HG03045 (cell line): ENCODE results near the gene MRPS17.

Experiments used
- ATAC-seq: cut with Tn5 transposase; IDR thresholded peaks from one replicate; pipeline ENCODE4 v1.9.1; 2021; ENCODE audit warnings: mild to moderate bottlenecking, moderate library complexity; ENCODE audit not compliant: unreplicated experiment

Gene MRPS17

GRCh38 chr7:55970561-55970960 is 18.9 kb downstream of the MRPS17 start:
- ATAC-seq, result no peak

- no peak for ATAC-seq
Measured at GRCh38 chr7:55970978-55971377, 19.3 kb downstream of the MRPS17 start.

- ATAC-seq, result no peak
Measured at GRCh38 chr7:55973747-55974250, 22.1 kb downstream of the MRPS17 start.

- no peak for ATAC-seq
Measured at GRCh38 chr7:55975988-55976633, 24.4 kb downstream of the MRPS17 start.

- ATAC-seq, result no peak
Measured at GRCh38 chr7:55977831-55978230, 26.2 kb downstream of the MRPS17 start.

GRCh38 chr7:55980266-55980665 is 28.6 kb downstream of the MRPS17 start:
- ATAC-seq, result no peak

GRCh38 chr7:55983537-55983936 is 31.9 kb downstream of the MRPS17 start:
- ATAC-seq, result no peak

- ATAC-seq, result no peak
Measured at GRCh38 chr7:55992346-55992745, 40.7 kb downstream of the MRPS17 start.

GRCh38 chr7:55996856-55997500 is 45.3 kb downstream of the MRPS17 start:
- ATAC-seq, result no peak

- no peak for ATAC-seq
Measured at GRCh38 chr7:56003749-56004148, 52.1 kb downstream of the MRPS17 start.
